Activated T-cell treated with anti-CD3 and anti-CD28 coated beads for 48 hours (primary cell): Measurements from ENCODE around the gene SDHC.
"Not testable (repeated sequence)": the region's sequence is repeated elsewhere in the genome, so short reads cannot be mapped to it uniquely, and the experiment has no call there.

Experiments
- DNase-seq: peaks from one replicate; pipeline ENCODE4 v3.0.0-alpha.2; 2020; ENCODE audit warnings: low read depth

Gene SDHC

DNA sequence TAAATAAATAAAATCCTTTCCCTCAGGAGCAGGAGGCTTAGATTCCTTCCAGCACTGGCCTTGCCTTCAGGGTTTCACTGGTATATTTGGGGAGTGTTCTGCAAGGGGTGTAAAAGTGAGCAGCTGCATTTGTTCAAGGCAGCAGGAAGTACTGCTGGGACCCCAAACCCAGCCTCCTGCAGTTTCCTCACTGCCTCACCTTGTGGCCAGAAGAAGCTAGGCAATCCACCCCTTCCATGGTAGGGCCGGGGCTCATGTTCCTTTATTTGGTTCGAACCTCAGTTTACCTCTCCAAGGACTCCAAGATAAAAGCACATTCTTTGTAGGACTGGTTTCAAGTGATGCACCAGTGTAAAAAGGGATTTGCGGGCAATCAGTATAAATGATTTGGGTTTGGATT lies 74.5 kb downstream of the SDHC start:
- DNase-seq, result no peak

DNA sequence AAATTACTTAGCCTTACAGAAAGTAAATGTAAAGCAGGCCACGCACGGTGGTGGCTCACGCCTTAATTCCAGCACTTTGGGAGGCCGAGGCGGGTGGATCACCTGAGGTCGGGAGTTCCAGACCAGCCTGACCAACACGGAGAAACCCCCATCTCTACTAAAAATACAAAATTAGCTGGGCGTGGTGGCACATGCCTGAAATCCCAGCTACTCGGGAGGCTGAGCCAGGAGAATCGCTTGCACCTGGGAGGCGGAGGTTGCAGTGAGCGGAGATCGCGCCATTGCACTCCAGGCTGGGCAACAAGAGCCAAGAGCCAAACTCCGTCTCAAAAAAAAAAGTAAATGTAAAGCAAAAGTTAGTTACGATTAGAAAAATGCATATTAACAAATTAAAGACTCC lies 75.0 kb downstream of the SDHC start:
- DNase-seq, result not testable (repeated sequence)

DNA sequence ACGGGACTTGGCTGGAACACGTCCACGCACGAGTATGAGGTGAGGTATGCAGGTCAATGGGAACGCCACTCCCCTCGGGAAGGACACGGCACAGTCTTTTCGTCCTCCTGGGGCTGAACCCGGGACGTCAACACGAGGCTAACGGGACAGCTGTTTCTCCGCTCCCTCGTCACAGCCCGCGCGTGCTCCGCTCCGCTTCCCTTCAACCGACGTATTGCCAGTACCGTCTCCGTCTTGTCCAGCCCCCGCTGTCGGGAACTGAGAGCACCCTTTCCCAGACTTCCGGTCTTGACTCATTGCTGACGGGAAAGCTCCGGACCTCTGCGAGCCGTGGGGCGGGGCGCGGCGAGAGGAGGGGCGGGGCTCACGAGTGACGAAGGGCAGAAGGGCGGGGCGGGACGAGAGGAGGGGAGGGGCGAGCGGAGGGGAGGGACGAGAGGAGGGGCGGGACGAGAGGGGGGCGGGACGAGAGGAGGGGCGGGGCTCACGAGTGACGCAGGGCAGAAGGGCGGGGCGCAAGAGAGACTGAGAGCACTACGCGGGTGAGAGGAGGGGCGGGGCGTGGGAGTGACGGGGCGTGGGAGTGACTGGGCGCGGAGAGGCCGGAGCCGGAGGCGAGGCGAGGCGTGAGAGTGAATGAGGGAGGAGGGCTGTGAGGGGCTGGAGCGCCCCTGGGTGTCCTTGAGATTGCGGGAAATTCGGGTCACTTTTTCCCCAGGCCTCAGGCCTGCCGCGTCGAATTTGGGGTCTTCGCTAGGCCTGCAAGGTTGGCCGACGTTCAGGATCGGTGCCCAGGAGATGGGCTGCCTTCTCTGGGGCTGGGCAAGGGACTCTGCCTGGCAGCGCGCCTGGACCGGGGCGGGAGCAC lies 75.7 kb downstream of the SDHC start:
- DNase-seq, result peak; percentile 85

DNA sequence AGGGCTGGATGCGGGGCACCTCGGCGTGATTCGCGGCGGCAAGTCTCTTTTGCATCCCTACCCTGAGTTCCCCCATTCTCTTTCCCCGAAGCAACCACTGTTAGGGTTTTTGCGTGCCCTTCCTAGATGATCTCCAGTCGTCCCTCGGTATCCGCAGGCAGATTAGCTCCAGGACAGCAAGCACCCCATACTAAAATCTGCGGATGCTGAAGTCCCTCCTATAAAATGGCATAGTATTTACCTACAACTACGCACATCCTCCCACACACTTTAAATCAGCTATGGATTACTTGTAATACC lies 76.3 kb downstream of the SDHC start:
- no peak for DNase-seq

DNA sequence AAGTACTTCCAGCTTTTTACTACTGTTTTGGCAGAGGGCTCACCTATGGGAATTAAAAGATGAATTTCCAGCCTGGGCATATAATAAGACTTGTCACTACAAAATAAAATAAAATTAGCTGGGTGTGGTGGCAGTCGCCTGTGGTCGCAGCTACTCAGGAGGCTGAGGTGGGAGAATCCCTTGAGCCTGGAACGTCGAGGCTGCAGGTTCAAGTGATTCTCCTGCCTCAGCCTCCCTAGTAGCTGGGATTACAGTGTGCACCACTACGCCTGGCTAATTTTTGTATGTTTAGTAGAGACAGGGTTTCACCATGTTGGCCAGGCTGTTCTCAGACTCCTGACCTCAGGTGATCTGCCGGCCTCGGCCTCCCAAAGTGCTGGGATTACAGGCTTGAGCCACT lies 77.0 kb downstream of the SDHC start:
- not testable (repeated sequence) for DNase-seq

DNA sequence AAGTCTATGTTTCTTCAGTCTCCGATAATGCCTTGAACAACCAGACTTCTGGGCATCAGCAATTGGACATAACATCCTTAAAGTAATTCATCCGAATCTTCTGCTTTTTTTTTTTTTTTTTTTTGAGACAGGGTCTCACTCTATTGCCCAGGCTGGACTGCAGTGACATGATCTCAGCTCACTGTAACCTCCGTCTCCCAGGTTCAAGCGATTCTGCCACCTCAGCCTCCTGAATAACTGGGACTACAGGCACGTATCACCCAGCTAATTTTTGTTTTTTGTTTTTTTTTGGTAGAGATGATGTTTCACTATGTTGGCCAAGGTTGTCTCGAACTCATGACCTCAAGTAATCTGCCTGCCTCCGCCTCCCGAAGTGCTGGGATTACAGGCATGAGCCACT lies 77.4 kb downstream of the SDHC start:
- DNase-seq, result no peak

- no peak for DNase-seq
These were observed 79.0 kb downstream of the SDHC start for GRCh38 chr1:161393151-161393550.

- not testable (repeated sequence) for DNase-seq
These were observed 82.9 kb downstream of the SDHC start for GRCh38 chr1:161397038-161397437.

DNA sequence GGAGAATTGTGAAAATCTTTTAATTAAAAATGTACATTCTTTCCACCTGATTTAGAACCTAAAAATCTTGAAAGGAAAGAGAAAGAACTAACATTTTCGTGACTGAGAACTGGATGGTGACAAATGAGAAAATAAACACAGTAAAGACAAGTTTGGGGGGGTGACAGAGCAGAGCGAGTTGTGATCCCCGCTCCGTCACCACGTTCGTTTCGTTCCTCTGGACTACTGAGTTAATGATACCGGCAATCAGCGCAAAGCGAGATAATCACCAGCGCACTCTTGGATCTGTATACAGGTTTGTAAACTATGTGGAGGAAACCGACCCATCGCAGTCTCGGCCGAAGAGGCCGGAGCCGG lies 84.7 kb downstream of the SDHC start:
- DNase-seq, result no peak

- peak; percentile 85 for DNase-seq
These were observed 85.2 kb downstream of the SDHC start for GRCh38 chr1:161399257-161399998.

DNA sequence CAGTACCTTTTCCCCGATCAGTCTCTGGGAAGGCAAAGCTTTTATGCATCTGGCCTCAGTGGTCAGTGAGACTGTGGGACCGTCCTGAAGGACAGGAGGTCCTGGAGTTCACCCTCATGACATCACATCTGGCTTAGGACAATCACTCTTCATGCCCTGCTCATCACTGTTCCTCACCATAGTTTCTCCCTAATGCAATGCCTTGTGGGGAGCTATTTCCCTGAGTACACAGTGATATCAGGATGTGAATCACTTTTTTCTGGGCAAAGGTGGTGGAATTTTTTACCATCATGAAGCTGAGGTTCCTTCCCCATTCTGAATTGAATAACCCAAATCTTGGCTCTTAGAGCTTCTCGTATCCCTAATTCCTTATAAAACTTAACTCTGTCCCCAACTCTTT lies 88.3 kb downstream of the SDHC start:
- DNase-seq, result no peak

GRCh38 chr1:161404051-161404597 lies 89.9 kb downstream of the SDHC start:
- DNase-seq, result no peak

DNA sequence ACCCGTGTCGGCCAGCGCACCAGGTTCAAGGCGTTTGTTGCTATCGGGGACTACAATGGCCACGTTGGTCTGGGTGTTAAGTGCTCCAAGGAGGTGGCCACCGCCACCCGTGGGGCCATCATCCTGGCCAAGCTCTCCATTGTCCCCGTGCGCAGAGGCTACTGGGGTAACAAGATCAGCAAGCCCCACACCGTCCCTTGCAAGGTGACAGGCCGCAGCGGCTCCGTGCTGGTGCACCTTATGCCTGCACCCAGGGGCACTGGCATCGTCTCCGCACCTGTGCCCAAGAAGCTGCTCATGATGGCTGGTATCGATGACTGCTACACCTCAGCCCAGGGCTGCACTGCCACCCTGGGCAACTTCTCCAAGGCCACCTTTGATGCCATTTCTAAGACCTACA lies 92.4 kb downstream of the SDHC start:
- not testable (repeated sequence) for DNase-seq

GRCh38 chr1:161407451-161407985 lies 93.3 kb downstream of the SDHC start:
- DNase-seq, result no peak

DNA sequence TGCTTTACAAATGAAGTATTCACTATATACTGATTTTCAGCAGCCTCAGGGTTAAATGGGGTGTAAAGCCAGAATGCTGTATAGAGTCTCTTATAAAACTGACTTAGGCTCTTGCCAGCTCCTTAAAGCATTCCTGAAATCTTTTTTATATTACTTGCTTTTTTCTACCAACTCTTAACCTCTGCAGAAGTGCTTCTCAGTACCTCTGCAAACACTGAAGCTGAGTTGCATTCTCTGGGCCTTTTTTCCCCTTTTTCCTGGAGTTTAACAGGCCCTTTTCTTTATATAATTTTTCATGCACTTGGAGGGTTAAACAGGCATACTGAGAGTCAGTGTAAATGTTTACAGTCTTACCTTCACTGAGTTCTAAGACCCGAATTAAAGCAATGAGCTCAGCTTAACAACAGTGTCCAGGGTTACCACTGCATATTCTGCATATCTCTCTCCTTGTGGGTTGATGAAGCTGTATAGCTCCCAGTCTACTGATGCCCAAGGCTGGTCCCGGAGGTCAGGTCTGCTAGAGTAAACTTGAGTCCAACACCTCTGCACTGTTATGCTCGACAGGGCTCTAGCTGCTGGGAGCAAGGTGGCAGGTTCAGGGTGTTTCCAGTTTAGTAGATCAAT lies 94.4 kb downstream of the SDHC start:
- DNase-seq, result no peak

DNA sequence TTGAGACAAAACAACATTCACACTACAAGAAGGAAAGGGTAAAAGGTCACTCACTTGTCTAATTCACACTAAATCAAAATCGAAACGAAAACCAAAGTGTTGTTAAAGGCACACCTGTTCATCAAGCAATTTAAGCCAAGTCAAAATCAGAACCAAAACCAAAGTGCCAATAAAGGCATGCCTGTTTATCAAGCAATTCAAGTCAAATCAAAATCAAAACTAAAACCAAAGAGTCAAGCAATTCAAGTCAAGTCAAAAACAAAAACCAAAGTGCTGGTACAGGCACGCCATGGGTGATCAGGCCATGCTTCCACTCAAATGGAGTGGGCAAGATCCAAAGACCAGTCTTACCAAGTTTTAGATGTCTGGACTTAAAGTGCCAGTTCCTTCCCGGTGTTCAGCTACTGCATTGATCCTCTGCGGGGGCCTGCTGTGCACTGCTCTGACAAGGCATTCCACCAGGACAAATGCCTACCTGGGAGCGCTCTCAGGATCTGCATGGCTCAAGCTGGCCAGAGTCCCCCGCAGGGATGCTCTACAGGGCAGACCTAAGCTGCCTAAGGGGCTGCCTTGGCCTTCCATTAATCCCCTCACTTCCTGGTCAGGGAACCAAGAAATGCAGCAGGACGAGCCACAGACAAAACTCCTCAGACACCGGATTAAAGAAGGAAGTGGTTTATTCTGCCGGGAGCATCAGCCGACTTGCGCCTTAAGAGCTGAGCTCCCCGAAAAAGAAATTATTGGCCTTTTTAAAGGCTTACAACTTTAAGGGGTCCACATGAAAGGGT lies 95.9 kb downstream of the SDHC start:
- not testable (repeated sequence) for DNase-seq

- not testable (repeated sequence) for DNase-seq
These were observed 96.4 kb downstream of the SDHC start for GRCh38 chr1:161410636-161410970.
